IPS DF 6.9 (cell line): ENCODE results near the gene MRPL17.
"Not testable (repeated sequence)": the region's sequence is repeated elsewhere in the genome, so short reads cannot be mapped to it uniquely, and the experiment has no call there.

ENCODE experiments used
- DNase-seq: peaks from one replicate; pipeline ENCODE4 v3.0.0-alpha.2; 2013; ENCODE audit warnings: low read depth, low spot score
- H3K27ac ChIP-seq: one replicate; pipeline ENCODE4 v1.5.1; 2013; ENCODE audit warnings: low read length, control low read depth
- H3K27me3 ChIP-seq: 2 replicates; pipeline ENCODE4 v1.6.1; 2013; ENCODE audit warnings: mild to moderate bottlenecking, low read length; ENCODE audit not compliant: control insufficient read depth, insufficient read depth
- H3K36me3 ChIP-seq: 2 replicates; pipeline ENCODE4 v1.6.1; 2013; ENCODE audit warnings: low read length; ENCODE audit not compliant: control insufficient read depth, insufficient read depth
- H3K4me1 ChIP-seq: 2 replicates; pipeline ENCODE4 v1.6.1; 2013; ENCODE audit warnings: low read length; ENCODE audit not compliant: control insufficient read depth, insufficient read depth
- H3K4me3 ChIP-seq: 2 replicates; pipeline ENCODE4 v1.5.1; 2013; ENCODE audit warnings: mild to moderate bottlenecking, low read length
- H3K9me3 ChIP-seq: 2 replicates; pipeline ENCODE4 v1.6.1; 2013; ENCODE audit warnings: low read length, inconsistent platforms; ENCODE audit not compliant: control insufficient read depth, insufficient read depth
- WGBS: extraction: QIAGEN DNeasy Blood & Tissue Kit; methylation state at CpG from one replicate; pipeline ENCODE4 v1.1.7; 2013; ENCODE audit warnings: mixed read lengths, missing lambda C conversion rate; ENCODE audit not compliant: insufficient read length, insufficient coverage; 5-methylcytosine and 5-hydroxymethylcytosine counted together

MRPL17 gene

GRCh38 chr11:6682936-6683861 is at the start of gene MRPL17:
Gene MRPL17 (minus strand): TSS chr11:6683340. CDS start chr11:6683296, 44 bp downstream.
- no peak within 1 kb of the TSS for H3K27ac ChIP-seq
- peak; percentile 99 for DNase-seq
- no peaks in the 10 kb centered on the region for H3K27me3 ChIP-seq
- no peaks in the 10 kb centered on the region; the same call in 1 of the 2 replicates for H3K36me3 ChIP-seq
- no peaks in the 10 kb centered on the region for H3K9me3 ChIP-seq
- H3K4me1 ChIP-seq: peaks cover 1% of the 10 kb centered on the region; the same call in 1 of the 2 replicates
- H3K4me3 ChIP-seq: peak within 1 kb of the TSS; percentile 77
- WGBS: no CpG with 5 or more reads among the region's 70 CpGs

GRCh38 chr11:6727971-6728760 is 45.0 kb upstream of the MRPL17 start:
- Histone ChIP-seq H3K4me1 (no peaks in the 10 kb centered on the region), H3K27me3 (no peaks in the 10 kb centered on the region)

DNA sequence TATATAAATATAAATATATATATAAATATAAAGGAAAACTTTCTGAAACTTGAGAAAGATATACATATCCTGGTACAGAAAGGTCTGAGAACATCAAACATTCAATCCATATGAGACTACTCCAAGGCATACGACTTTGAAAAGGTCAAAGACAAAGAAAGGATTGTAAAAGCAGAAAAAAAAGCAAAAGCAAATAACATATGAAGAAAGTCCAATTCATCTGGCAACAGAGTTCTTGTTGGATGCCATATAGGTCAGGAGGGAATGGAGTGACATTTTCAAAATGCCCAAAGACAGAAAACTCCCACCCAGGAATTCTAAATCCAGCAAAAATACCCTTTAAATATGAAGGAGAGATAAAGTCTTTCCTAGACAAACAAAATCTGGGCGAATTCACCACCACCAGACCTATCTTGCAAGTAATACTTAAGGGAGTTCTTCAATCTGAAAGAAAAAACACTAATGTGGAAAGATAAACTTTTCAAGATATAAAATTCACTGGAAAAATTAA is 42.3 kb upstream of the MRPL17 start:
- Histone ChIP-seq H3K27me3 (no peaks in the 10 kb centered on the region), H3K36me3 (no peaks in the 10 kb centered on the region), H3K4me1 (no peaks in the 10 kb centered on the region), H3K9me3 (no peaks in the 10 kb centered on the region), H3K4me3 (no peak overlapping the region), H3K27ac (no peak overlapping the region)
- WGBS: no CpG with 5 or more reads among the region's 2 CpGs
- no peak for DNase-seq

More at GRCh38 chr11:6727971-6728760, 45.0 kb upstream of the MRPL17 start:
- Histone ChIP-seq H3K9me3 (no peaks in the 10 kb centered on the region), H3K36me3 (no peaks in the 10 kb centered on the region), H3K27ac (no peak overlapping the region), H3K4me3 (no peak overlapping the region)
- 100% methylated on average over 1 of the region's 6 CpGs for WGBS
- DNase-seq: no peak

GRCh38 chr11:6724013-6724412 is 40.9 kb upstream of the MRPL17 start:
- no peaks in the 10 kb centered on the region for H3K36me3 ChIP-seq
- no peaks in the 10 kb centered on the region for H3K9me3 ChIP-seq
- no peaks in the 10 kb centered on the region for H3K27me3 ChIP-seq
- H3K27ac ChIP-seq: no peak overlapping the region
- WGBS: no CpG with 5 or more reads among the region's 1 CpG
- H3K4me1 ChIP-seq: no peaks in the 10 kb centered on the region
- no peak for DNase-seq
- no peak overlapping the region for H3K4me3 ChIP-seq

- no peaks in the 10 kb centered on the region for H3K9me3 ChIP-seq
- H3K4me1 ChIP-seq: no peaks in the 10 kb centered on the region
- no peaks in the 10 kb centered on the region for H3K27me3 ChIP-seq
- H3K27ac ChIP-seq: no peak overlapping the region
- no peak for DNase-seq
- no peaks in the 10 kb centered on the region for H3K36me3 ChIP-seq
- WGBS: no CpG with 5 or more reads among the region's 1 CpG
- H3K4me3 ChIP-seq: no peak overlapping the region
These were observed 38.2 kb upstream of the MRPL17 start for GRCh38 chr11:6721343-6721742.

- no CpG with 5 or more reads among the region's 1 CpG for WGBS
- no peak overlapping the region for H3K4me3 ChIP-seq
These were observed 36.4 kb upstream of the MRPL17 start for GRCh38 chr11:6719576-6719975.

DNA sequence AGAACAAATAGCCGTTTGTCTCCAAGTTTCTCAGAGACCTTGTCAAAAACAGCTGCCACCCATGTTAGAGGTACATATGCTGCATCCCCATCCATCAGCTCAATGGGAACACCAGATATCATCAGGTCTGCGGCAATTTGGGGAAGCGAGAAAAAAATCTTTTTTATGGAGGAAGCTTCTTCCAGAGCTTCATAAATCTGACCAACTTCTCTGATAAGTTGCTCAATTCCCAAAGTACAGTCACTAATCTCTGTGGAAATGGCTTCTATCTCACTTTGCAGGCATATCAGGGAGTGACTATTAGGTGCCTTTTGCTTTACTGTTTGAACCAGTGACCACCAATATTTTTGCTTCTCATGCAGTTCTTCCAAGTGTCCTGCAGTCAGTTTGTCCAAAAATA is 34.3 kb upstream of the MRPL17 start:
- Histone ChIP-seq H3K4me3 (no peak overlapping the region), H3K4me1 (no peaks in the 10 kb centered on the region), H3K27me3 (no peaks in the 10 kb centered on the region), H3K9me3 (no peaks in the 10 kb centered on the region; the same call in 1 of the 2 replicates), H3K27ac (no peak overlapping the region), H3K36me3 (no peaks in the 10 kb centered on the region)
- DNase-seq: no peak
- no CpG with 5 or more reads among the region's 3 CpGs for WGBS

More at GRCh38 chr11:6719576-6719975, 36.4 kb upstream of the MRPL17 start:
- Histone ChIP-seq H3K27ac (no peak overlapping the region), H3K27me3 (no peaks in the 10 kb centered on the region), H3K36me3 (no peaks in the 10 kb centered on the region), H3K9me3 (no peaks in the 10 kb centered on the region), H3K4me1 (no peaks in the 10 kb centered on the region)
- no peak for DNase-seq

- H3K4me1 ChIP-seq, H3K27me3 ChIP-seq, H3K36me3 ChIP-seq, H3K4me3 ChIP-seq, H3K9me3 ChIP-seq, DNase-seq, H3K27ac ChIP-seq: not testable (repeated sequence)
- no CpG with 5 or more reads among the region's 7 CpGs for WGBS
These were observed 28.4 kb upstream of the MRPL17 start for GRCh38 chr11:6711552-6711951.

DNA sequence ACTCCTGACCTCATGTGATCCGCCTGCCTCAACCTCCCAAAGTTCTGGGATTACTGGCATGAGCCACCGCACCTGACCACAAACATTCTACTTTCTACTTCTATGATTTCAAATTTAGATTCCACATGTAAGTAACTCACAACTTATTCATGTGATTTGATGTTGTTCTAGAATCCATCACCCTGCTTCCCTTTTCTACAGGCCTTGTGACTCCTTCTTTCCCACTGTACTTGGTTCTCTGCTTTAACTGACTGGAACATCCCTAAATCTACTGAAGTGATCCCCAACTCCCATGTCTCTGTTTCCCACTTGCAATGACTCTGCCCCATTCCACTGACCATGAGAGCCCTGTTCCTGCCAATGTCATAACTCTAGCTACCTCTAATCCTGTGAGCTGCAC is 25.7 kb upstream of the MRPL17 start:
- H3K27ac ChIP-seq: no peak overlapping the region
- H3K4me1 ChIP-seq: no peaks in the 10 kb centered on the region
- no peaks in the 10 kb centered on the region for H3K27me3 ChIP-seq
- no peak overlapping the region for H3K4me3 ChIP-seq
- H3K36me3 ChIP-seq: no peaks in the 10 kb centered on the region
- no peak for DNase-seq
- no peaks in the 10 kb centered on the region; the same call in 1 of the 2 replicates for H3K9me3 ChIP-seq
- WGBS: no CpG with 5 or more reads among the region's 2 CpGs

DNA sequence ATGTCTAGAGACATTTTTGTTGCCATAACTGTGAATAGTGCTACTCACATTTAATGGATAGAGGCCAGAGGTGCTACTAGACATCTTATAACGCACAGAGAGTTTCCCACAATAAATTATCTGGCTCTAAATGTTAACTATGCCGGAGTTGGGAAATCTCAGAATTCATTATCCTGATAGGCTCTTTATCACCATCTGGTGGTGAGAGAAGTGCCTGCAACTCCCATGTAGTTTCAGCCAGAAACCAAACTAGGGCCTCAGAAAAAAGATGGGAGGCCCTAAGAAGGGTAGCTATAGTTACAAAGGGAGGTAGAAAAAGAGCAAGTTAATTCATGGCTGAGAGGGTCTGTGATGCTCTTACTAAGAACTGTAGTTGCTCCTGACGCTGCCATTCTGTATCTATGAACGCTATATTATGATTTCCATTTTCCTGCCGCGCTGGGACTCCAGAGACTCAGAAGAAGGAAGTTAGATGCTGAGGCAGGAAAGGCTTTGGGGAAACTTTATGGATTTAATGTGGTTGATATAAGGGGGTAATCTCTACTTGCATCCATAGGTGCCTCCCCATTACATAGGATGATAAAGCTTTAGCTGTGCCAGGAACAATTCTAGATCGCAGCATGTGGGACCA is 22.9 kb upstream of the MRPL17 start:
- no peaks in the 10 kb centered on the region for H3K27me3 ChIP-seq
- peak; percentile 16 for DNase-seq
- no peaks in the 10 kb centered on the region for H3K9me3 ChIP-seq
- H3K36me3 ChIP-seq: no peaks in the 10 kb centered on the region
- H3K4me1 ChIP-seq: no peaks in the 10 kb centered on the region
- no peak overlapping the region for H3K27ac ChIP-seq
- WGBS: no CpG with 5 or more reads among the region's 7 CpGs
- H3K4me3 ChIP-seq: no peak overlapping the region
